Stimulated activated CD8-positive, alpha-beta memory T cell treated with anti-CD3 and anti-CD28 coated beads, Interleukin-15, amount 100 ng/mL, for 4 hours (primary cell): ENCODE results near the gene ZBTB7C.

ENCODE experiments used
- DNase-seq, 2 donors: peaks; one replicate each; pipeline ENCODE4 v3.0.0-alpha.2; 2020; ENCODE audit warnings: low read depth in 2 of 2

Gene ZBTB7C

GRCh38 chr18:48216639-48217257 lies 192.4 kb downstream of the ZBTB7C start:
- no peak for DNase-seq

GRCh38 chr18:48215876-48216638 lies 193.1 kb downstream of the ZBTB7C start:
- no peak for DNase-seq

GRCh38 chr18:48213791-48214190 lies 195.4 kb downstream of the ZBTB7C start:
- no peak for DNase-seq

GRCh38 chr18:48208432-48209140 lies 200.6 kb downstream of the ZBTB7C start:
- no peak for DNase-seq

GRCh38 chr18:48207733-48208132 lies 201.4 kb downstream of the ZBTB7C start:
- DNase-seq = no peak

- no peak for DNase-seq
Measured at GRCh38 chr18:48206887-48207286, 202.3 kb downstream of the ZBTB7C start.

- no peak for DNase-seq
Measured at GRCh38 chr18:48203961-48204666, 205.1 kb downstream of the ZBTB7C start.

- DNase-seq = no peak
Measured at GRCh38 chr18:48203288-48203945, 205.8 kb downstream of the ZBTB7C start.

GRCh38 chr18:48202350-48203260 lies 206.6 kb downstream of the ZBTB7C start:
- DNase-seq = no peak

GRCh38 chr18:48202006-48202348 lies 207.2 kb downstream of the ZBTB7C start:
- DNase-seq = no peak

- DNase-seq = no peak
Measured at GRCh38 chr18:48201337-48202005, 207.7 kb downstream of the ZBTB7C start.

GRCh38 chr18:48200631-48201336 lies 208.4 kb downstream of the ZBTB7C start:
- no peak for DNase-seq

- DNase-seq = no peak
Measured at GRCh38 chr18:48199399-48199798, 209.8 kb downstream of the ZBTB7C start.

- DNase-seq = no peak
Measured at GRCh38 chr18:48197819-48198218, 211.4 kb downstream of the ZBTB7C start.

- no peak for DNase-seq
Measured at GRCh38 chr18:48195787-48196186, 213.4 kb downstream of the ZBTB7C start.

- DNase-seq = no peak
Measured at GRCh38 chr18:48194591-48195181, 214.5 kb downstream of the ZBTB7C start.

- DNase-seq = no peak
Measured at GRCh38 chr18:48193521-48194492, 215.4 kb downstream of the ZBTB7C start.

GRCh38 chr18:48192542-48192941 lies 216.6 kb downstream of the ZBTB7C start:
- DNase-seq = no peak
